RWPE2 (cell line): ENCODE measurements around the gene APBB1.

Experiments used
- ATAC-seq: fragments of 200-7000 bp; cut with Tn5 transposase; 3 replicates; pipeline ENCODE4 v1.9.1; 2021; ENCODE audit warnings: low read depth
- DNase-seq: peaks from one replicate; pipeline ENCODE4 v3.0.0-alpha.2; 2020; ENCODE audit warnings: low spot score
- H3K27ac ChIP-seq: fragments of 450-650 bp; 2 replicates; pipeline ENCODE4 v1.5.1; 2017; ENCODE audit warnings: mild to moderate bottlenecking; ENCODE audit not compliant: poor library complexity, severe bottlenecking
- H3K27me3 ChIP-seq: fragments of 250-450 bp; sonication (Bioruptor Pico); 2 replicates; pipeline ENCODE4 v1.5.1; 2021; ENCODE audit warnings: mild to moderate bottlenecking, moderate library complexity; ENCODE audit not compliant: insufficient read depth, poor library complexity, severe bottlenecking
- H3K36me3 ChIP-seq: fragments of 250-450 bp; sonication (Bioruptor Pico); 2 replicates; pipeline ENCODE4 v1.5.1; 2020; ENCODE audit warnings: low read depth, mild to moderate bottlenecking, moderate library complexity
- H3K4me1 ChIP-seq: fragments of 250-450 bp; sonication (Bioruptor Pico); 2 replicates; pipeline ENCODE4 v1.5.1; 2021; ENCODE audit warnings: mild to moderate bottlenecking, moderate library complexity; ENCODE audit not compliant: insufficient read depth, poor library complexity, severe bottlenecking
- H3K4me3 ChIP-seq: fragments of 250-450 bp; sonication (Bioruptor Pico); 2 replicates; pipeline ENCODE4 v1.5.1; 2021; ENCODE audit warnings: mild to moderate bottlenecking, moderate library complexity; ENCODE audit not compliant: severe bottlenecking
- H3K9me3 ChIP-seq: fragments of 250-450 bp; sonication (Bioruptor Pico); 2 replicates; pipeline ENCODE4 v1.5.1; 2021; ENCODE audit warnings: mild to moderate bottlenecking, moderate library complexity; ENCODE audit not compliant: severe bottlenecking
- CTCF ChIP-seq: fragments of 450-650 bp; IDR thresholded peaks from one replicate; pipeline ENCODE4 v1.5.1; 2017; ENCODE audit warnings: mild to moderate bottlenecking, moderate library complexity; ENCODE audit not compliant: poor library complexity, severe bottlenecking

The APBB1 gene

GRCh38 chr11:6350043-6350442 is 68.9 kb downstream of the APBB1 start:
- Histone ChIP-seq H3K4me3 (no peak overlapping the region), H3K36me3 (no peaks in the 10 kb centered on the region), H3K27me3 (no peaks in the 10 kb centered on the region), H3K27ac (no peak overlapping the region), H3K4me1 (no peaks in the 10 kb centered on the region), H3K9me3 (no peaks in the 10 kb centered on the region)
- DNase-seq (no peak), ATAC-seq (no peak)
- no peak for TF ChIP-seq CTCF

- TF ChIP-seq CTCF: no peak
- Histone ChIP-seq H3K36me3 (no peaks in the 10 kb centered on the region), H3K27ac (no peak overlapping the region), H3K4me1 (no peaks in the 10 kb centered on the region), H3K9me3 (no peaks in the 10 kb centered on the region), H3K4me3 (no peak overlapping the region), H3K27me3 (no peaks in the 10 kb centered on the region)
- DNase-seq (no peak), ATAC-seq (no peak)
Measured at GRCh38 chr11:6345366-6345765, 73.5 kb downstream of the APBB1 start.
